ENCODE measurements around the gene CADPS2.

Gene CADPS2

DNA sequence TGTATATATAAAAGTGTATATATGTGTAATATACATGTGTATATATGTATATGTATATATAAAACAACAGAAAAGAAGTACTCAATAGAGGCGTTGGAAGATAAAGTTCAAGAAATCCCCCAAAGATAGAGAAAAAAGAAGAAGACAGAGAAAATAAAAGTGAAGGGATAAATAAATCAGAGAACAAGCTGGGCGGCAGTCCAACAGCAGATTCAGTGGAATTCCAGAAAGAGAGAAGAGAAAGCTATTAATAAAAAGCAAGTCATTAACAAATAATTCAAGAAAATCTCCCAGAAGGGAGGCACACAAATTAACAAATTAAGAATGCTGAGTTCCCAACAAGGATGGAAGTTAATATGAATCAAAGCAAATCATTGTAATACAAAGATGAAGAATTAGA lies 124.2 kb downstream of the CADPS2 start:
- no peak for DNase-seq (ENCODE audit: low read depth)
- in situ Hi-C loops (cut with HindIII; ENCODE audit: low sequenced_read_pairs) = no loop called here
- no peak overlapping the region for H3K4me3 ChIP-seq (ENCODE audit: low read depth, low read length)
- TF ChIP-seq, protein P1, sequence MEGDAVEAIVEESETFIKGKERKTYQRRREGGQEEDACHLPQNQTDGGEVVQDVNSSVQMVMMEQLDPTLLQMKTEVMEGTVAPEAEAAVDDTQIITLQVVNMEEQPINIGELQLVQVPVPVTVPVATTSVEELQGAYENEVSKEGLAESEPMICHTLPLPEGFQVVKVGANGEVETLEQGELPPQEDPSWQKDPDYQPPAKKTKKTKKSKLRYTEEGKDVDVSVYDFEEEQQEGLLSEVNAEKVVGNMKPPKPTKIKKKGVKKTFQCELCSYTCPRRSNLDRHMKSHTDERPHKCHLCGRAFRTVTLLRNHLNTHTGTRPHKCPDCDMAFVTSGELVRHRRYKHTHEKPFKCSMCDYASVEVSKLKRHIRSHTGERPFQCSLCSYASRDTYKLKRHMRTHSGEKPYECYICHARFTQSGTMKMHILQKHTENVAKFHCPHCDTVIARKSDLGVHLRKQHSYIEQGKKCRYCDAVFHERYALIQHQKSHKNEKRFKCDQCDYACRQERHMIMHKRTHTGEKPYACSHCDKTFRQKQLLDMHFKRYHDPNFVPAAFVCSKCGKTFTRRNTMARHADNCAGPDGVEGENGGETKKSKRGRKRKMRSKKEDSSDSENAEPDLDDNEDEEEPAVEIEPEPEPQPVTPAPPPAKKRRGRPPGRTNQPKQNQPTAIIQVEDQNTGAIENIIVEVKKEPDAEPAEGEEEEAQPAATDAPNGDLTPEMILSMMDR (IDR thresholded peaks at IDR 0.05; ENCODE audit: low read depth, low read length, missing control alignments) = no peak

DNA sequence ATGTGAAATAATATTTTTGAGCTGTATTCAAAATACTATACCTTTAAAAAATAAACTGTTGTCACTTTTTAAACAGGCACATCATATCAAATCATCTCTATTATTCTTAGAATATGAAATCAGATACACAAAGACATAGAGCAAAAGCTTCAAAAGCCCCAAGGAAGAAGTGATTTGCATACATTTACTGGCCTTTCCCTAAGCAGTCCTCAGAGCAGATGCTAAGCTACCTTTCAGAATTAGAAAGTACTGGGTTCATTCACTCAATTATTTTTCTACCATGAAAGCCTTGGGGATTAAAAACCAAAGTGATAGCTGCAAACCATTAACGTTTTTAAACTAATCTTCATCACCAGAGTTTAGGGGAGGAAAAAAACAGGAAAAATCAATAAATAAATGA lies 127.8 kb downstream of the CADPS2 start:
- TF ChIP-seq, protein P1 (IDR thresholded peaks at IDR 0.05; ENCODE audit: low read depth, low read length, missing control alignments) = no peak
- DNase-seq (ENCODE audit: low read depth) = no peak
- in situ Hi-C loops (cut with HindIII; ENCODE audit: low sequenced_read_pairs) = no loop called here
- H3K4me3 ChIP-seq (ENCODE audit: low read depth, low read length) = no peak overlapping the region

DNA sequence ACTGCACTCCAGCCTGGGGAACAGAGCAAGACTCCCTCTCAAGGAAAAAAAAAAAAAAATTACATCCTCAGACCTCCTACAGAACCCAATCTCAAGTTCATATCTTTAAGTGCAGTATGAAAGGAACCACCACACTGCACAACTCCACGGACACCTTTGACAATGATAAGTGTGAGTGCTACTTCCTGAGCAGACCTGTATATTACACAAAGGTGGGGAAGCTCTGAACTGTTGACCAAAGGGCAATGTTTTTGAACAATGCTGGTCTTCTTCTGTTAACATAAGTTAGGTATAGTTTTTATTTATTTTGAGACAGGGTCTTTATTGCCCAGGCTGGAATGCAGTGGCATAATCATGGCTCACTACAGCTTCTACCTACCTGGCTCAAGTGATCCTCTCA lies 129.4 kb downstream of the CADPS2 start:
- in situ Hi-C loops (cut with HindIII; ENCODE audit: low sequenced_read_pairs) = no loop called here

DNA sequence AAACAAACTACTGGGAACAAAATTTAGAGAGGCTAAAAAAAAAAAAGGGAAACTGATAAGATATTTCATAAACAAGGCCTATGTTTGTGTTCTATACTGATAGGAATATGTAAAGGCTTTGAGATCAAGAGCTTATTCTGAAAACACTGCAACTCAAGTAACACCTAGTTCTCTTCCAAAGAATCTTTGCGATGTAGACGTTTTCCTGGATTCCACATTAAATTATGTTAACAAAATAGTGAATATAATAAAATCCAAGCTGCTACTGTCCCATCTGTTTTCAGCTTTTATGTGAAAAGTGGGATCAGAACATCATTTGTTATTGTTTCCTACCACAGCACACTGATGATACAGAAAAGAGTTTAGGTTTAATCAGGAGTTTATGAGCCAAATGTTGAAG lies 130.6 kb downstream of the CADPS2 start:
- DNase-seq (ENCODE audit: low read depth) = no peak
- TF ChIP-seq, protein P1 (IDR thresholded peaks at IDR 0.05; ENCODE audit: low read depth, low read length, missing control alignments) = no peak
- in situ Hi-C loops (cut with HindIII; ENCODE audit: low sequenced_read_pairs) = no loop called here
- no peak overlapping the region for H3K4me3 ChIP-seq (ENCODE audit: low read depth, low read length)

More for the DNA sequence above, 129.4 kb downstream of the CADPS2 start:
- TF ChIP-seq, protein P1 (IDR thresholded peaks at IDR 0.05; ENCODE audit: low read depth, low read length, missing control alignments) = no peak
- no peak overlapping the region for H3K4me3 ChIP-seq (ENCODE audit: low read depth, low read length)
- no peak for DNase-seq (ENCODE audit: low read depth)

DNA sequence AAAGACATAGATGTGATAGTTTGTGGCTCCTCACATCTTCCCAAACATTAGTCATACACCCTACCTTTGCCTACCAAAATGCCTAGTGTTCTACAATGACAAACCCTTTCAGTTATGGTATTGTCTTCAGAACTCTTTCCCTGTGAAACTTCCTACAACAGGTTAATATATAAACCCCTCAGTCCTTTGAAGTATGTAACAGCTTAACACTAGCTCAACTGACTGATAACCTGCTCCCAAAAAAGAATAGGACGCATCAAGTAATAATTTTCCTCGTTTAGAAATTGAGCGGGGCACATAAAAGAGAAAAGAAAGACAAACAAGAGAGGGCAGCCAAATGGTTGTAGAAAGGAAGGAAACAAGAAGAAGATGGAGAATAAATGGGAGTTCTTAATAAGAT lies 133.7 kb downstream of the CADPS2 start:
- no peak overlapping the region for H3K4me3 ChIP-seq (ENCODE audit: low read depth, low read length)
- in situ Hi-C loops (cut with HindIII; ENCODE audit: low sequenced_read_pairs) = no loop called here
- TF ChIP-seq, protein P1 (IDR thresholded peaks at IDR 0.05; ENCODE audit: low read depth, low read length, missing control alignments) = no peak
- no peak for DNase-seq (ENCODE audit: low read depth)

DNA sequence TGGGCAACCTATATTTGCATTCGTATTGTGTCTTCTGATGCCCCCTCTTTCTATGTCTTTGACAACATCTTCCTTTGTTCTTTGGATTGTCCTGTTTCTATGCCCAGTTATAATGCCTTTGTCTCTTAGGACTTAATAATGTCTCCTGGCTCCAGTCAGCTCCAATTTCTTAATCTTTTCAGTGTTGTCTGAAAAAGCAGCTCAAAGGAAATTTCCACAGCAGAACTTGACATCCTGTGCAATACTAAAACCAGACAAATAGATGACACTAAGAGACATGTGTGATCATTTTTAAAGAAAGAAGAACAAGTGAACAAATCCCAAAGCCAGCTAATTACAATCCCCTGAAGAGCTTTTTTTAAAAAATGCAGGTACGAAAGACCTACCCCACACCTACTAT lies 135.9 kb downstream of the CADPS2 start:
- no peak overlapping the region for H3K4me3 ChIP-seq (ENCODE audit: low read depth, low read length)
- in situ Hi-C loops (cut with HindIII; ENCODE audit: low sequenced_read_pairs) = no loop called here
- DNase-seq (ENCODE audit: low read depth) = no peak
- TF ChIP-seq, protein P1 (IDR thresholded peaks at IDR 0.05; ENCODE audit: low read depth, low read length, missing control alignments) = no peak

DNA sequence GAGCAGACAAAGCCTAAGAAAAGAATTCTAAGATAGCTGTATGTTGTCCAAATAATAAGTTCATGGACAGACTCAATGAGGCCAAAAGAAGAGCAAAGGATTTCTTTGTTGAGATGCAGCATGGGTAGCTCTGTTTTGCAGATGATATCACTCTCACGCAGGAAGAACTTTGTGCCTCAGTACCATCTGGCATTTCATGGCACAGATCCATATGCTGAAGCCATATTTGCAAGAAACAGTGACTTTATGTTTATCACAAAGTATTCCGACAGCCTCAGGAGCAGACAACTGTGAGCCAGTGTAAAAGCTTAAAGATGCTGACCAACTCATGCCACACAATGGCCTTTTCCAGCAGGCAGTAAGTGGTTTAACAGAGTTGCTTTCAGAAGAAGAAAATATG lies 138.1 kb downstream of the CADPS2 start:
- in situ Hi-C loops (cut with HindIII; ENCODE audit: low sequenced_read_pairs) = no loop called here
- TF ChIP-seq, protein P1 (IDR thresholded peaks at IDR 0.05; ENCODE audit: low read depth, low read length, missing control alignments) = no peak
- no peak overlapping the region for H3K4me3 ChIP-seq (ENCODE audit: low read depth, low read length)
- DNase-seq (ENCODE audit: low read depth) = no peak
